Measurements from ENCODE around the gene ZNF366.

- TF ChIP-seq CTCF (IDR thresholded peaks at IDR 0.05) (no peak), POLR2A (IDR thresholded peaks at IDR 0.05) (no peak)
These were observed 51.7 kb downstream of the ZNF366 start for GRCh38 chr5:72455476-72455875.
